GM18909 (cell line): ENCODE results near the gene PNPLA7.

Experiments
- ATAC-seq: cut with Tn5 transposase; IDR thresholded peaks from one replicate; pipeline ENCODE4 v1.9.1; 2021; ENCODE audit warnings: mild to moderate bottlenecking; ENCODE audit not compliant: unreplicated experiment, poor library complexity

PNPLA7 gene

DNA sequence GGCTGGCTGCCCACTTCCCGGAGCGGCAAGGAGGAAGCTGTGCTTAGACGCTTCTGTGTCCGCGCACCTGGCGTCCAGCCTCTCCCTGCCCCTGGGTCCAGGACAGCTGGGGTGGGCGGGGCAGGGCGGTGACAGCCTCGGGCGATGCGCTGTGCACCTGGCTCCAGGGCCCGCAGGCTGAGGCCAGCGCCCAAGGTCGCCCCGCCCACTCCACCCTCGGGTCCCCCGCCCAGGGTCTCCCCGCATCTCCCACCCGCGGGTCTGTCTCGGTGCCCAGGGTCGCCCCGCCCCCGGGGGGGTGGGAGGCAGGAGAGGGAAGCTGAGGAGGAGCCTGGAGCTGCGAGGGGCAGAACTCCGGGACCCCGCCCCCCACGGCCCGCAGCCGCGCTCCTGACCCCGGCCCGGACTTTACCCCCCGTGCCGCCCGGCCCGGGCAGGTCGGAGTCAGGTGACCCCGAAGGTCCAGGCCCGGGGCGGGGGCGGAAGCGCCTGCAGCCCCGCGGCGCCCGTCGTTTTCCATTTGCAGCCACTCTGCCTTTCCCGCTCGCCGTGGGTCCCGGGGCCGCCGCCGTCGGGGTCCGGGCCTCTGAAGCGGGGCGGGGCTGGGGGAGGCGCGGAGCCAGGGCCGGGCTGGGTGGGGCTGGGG lies 108.8 kb downstream of the PNPLA7 start, which contains the start of gene ENTPD8:
Gene ENTPD8, minus strand, starts transcription at position 69 of the 646 bp plus-strand sequence. CDS start 3,072 bp downstream, outside the sequence.
- no peak for ATAC-seq

- ATAC-seq: no peak
These were observed 111.0 kb downstream of the PNPLA7 start for GRCh38 chr9:137439158-137439714.

- ATAC-seq: no peak
These were observed 111.5 kb downstream of the PNPLA7 start for GRCh38 chr9:137438591-137439157.

DNA sequence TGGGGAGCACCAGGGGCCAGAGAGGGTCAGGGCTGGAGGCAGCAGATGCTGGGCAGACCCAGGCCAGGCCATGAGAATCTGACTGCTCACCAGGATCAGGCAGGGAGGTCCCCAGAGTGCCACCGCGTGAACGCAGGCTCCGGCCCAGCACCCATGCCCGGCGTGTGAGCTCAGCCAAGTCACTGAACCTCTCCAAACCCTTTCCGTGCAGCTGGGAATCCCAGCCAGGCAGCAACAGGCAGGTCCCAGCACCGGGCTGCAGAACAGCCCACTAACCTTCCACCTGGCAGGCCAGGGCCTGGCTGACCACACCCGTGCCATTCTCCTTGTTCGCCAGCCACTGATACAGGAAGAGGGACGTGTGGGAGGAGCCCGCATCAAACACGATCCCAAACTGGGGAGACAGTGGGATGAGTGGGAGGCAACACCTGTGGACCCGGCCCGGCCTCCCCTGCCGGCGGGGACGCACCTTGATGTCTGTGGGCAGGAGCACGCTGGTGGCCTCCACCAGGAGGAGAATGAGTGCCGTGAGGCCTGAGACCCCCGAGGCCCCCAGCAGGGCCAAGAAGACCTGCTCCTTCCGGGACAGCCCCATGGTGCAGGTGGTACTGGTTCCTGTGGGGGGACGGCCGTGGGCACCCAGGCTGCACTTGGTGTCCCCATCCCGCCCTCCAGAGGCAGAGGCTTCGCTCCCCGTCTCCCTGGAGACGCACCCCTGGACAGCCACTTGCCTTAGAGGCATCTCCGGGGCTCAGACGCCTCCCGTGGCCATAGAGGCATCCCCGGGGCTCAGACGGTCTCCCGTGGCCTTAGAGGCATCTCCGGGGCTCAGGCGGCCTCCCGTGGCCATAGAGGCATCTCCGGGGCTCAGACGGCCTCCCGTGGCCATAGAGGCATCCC lies 112.3 kb downstream of the PNPLA7 start:
- ATAC-seq: no peak

GRCh38 chr9:137436761-137437600 lies 113.2 kb downstream of the PNPLA7 start:
- ATAC-seq: no peak

DNA sequence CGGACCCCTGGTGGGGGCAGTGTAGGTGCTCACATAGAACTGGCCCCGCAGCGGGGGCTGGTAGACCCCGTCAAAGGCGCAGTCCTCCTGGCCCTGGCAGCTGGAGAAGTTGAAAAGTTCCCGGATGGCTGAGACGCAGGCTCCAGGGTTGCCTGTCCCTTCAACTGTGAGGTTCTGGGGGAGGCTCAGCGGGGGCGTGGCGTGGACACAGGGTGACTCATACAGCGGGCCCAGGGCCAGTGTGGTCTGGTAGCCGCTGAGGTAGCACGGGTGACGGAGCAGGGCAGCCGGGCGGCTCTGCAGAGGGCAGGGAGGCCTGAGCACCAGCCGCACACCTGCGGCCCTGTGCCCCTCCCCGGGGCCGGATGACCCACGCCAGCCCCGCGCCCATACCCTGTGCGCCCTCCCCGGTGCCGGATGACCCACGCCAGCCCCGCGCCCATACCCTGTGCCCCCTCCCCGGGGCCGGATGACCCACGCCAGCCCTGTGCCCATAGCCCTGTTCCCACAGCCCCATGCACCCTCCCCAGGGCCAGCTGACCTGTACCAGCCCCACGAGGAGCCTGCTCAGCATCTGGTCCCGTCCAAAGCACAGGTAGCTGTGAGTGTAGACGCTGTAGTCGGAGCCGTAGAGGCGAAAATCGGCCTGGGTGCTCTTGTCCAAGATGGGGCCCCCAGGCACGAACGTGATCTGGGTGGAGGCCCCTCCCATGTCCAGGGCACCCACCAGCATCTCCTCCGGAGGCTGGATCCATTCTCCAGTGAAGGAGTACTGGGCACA lies 114.0 kb downstream of the PNPLA7 start:
- ATAC-seq: no peak

DNA sequence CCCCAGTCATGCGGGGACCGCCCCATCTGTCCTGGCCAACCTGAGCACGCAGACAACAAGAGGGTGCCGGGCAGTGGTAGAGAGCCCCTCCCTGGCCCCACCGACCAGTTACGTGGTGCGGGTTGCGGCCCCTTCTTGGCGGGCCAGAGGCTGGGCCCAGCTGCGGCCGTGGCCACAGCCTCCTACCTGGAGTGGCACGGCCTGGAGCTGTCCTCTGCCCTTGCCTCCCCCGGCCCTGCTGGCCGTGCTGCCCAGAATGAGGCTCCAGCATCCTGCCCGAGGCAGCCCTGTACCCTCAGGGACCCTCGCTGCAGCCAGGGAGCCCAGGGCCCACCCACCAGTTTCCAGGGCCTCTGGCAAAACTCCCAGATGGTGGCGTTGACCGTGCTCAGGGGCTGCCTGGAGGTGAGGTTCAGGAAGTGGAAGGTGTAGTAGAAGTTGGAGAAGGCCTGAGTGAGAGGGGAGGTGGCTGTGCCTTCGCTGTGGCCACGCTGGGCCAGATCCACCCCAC lies 114.8 kb downstream of the PNPLA7 start:
- no peak for ATAC-seq

DNA sequence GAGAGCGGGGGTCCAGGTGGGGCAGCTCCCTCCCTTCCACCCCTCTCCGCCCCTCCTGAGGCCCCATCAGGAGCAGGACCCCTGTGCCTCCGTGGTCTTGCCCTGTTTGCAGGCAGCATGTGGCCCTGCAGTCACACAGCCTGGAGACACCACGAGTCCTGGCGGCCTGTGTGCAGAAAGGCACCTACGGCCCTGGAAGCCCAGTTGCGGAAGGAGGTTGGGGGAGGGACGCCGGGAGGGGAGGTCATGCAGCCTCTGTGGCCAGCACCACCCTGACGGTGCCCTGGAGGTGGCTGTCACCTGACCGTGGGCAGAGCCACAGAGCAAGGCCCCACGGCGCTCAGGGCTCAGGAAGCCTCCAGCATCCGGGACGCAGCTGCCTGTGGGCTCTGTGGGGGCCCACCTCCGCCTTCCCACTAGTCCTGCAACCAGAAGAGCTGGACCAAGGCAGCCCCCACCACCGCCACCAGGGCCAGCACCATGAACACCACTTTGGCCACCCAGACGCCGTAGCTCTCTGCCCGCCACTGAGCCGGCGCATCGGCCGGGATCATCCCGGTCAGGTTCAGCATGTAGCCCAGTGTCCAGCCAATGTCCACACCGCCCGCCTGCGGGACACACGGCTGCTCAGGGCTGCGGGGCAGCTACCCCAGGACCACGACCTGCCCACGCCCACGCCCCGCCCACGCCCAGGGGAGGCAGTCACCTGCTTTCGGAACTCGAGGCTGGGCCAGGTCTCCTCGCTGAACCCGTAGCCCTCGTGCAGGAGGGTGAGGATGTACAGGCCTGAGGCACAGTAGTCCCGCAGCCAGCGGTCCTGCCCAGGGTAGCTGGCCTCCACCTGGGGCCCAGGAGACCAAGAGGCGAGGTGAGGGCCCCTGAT lies 115.5 kb downstream of the PNPLA7 start:
- ATAC-seq: no peak

GRCh38 chr9:137433916-137434431 lies 116.2 kb downstream of the PNPLA7 start:
- ATAC-seq: no peak

DNA sequence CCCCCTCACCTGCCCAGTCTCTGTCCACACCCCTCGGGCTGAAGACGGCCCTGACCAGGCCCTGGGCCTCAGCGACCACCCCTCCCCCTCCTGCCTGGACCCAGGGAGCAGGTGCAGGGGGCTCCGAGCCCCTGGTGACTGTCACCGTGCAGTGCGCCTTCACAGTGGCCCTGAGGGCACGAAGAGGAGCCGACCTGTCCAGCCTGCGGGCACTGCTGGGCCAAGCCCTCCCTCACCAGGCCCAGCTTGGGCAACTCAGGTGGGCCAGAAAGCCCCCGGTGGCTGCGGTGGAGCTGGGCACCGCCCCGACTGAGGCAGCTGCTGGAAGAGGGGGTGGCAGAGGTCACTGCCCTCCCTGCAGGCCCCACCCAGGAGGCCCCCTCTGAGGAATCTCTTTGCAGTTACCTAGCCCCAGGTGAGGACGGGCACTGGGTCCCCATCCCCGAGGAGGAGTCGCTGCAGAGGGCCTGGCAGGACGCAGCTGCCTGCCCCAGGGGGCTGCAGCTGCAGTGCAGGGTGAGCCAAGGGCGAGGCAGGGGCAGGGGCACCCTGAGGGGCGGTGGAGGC lies 116.8 kb downstream of the PNPLA7 start:
- no peak for ATAC-seq

DNA sequence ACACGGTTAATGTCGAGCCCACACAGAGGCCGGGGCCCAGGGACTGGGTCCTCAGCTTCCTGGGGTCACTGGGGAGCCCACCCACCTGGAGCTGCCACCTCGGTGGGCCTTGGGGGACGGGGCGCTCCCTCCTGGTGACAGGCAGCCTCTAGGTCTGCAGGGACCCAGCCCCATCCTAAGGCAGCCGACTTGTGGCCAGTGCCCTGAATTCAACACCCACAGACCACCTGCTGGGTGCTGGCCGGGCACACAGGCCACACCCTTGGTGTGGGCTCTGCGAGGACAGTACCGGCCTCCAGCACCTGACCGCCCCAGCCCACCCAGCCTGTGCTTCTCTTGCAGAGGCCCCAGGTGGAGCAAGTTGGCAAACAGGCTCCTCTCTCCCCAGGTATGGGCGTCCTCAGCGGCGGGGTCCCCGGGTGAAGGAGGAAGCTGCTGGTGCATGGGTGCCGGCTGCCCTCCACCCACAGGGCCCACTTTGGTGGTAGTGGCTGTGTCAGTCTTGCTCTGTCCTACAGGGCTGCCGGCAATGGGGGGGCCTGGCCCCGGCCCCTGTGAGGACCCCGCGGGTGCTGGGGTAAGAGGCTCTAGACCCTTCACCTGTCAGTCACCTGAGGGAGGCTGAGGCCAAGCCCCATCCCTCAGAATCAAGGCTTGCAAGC lies 117.4 kb downstream of the PNPLA7 start:
- ATAC-seq: no peak

DNA sequence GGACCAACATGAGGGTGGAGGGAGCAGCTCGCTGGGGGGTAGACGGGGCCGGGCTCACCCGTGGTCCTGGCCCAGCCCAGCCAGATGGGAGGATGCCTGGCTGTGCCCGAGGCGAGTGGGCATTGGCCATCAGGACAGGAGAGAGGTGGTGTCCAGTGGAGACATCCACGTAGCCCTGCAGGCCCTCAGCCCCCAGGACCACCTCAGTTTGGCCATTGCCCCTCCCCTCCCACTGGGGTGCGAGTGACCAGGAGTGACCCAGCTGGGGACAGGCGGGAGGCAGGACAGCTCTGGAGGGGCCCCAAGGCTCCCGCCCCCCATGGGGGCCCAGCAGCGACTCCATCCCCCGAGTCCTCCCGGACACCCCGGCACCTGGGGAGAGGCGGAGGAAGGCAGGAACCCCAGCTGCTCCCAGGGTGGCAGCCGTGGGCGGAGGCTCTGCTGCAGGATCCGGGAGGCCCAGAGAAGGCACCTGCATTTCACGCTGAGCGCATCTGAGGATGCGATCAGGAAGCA lies 118.7 kb downstream of the PNPLA7 start:
- ATAC-seq: no peak

GRCh38 chr9:137430723-137431415 lies 119.3 kb downstream of the PNPLA7 start:
- ATAC-seq: no peak

- no peak for ATAC-seq
These were observed 120.1 kb downstream of the PNPLA7 start for GRCh38 chr9:137429974-137430722.

DNA sequence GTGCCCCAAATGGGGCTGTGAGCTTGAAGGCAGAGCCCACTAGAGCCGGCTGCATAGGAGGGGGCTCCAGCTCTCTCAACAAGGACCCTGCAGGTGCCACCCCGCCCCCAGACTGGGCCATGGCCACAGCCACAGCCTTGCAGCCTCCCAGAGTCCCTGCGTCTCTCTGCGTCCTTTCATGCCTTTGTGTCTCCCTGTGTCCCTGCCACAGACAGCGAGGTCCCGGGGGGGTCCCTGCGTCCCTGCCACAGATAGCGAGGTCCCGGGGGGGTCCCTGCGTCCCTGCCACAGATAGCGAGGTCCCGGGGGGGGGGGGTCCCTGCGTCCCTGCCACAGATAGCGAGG lies 120.7 kb downstream of the PNPLA7 start:
- ATAC-seq: no peak
